H9 (cell line): ENCODE measurements around the gene MRTFA. TPM values are rescaled to one million over a fixed set of nuclear protein-coding genes. Genes with fewer than 3 reads are reported as not detected.

Experiments used
- DNase-seq: peaks from one replicate; pipeline ENCODE4 v3.0.0-alpha.2; 2017
- H2AFZ ChIP-seq: one replicate; pipeline ENCODE4 v1.6.1; 2013; ENCODE audit warnings: mild to moderate bottlenecking, low read length, control low read depth, moderate library complexity
- H2AK5ac ChIP-seq: 2 replicates; pipeline ENCODE4 v1.6.1; 2013; ENCODE audit warnings: low read length, control low read depth, mixed read lengths; ENCODE audit not compliant: insufficient read length
- H2BK120ac ChIP-seq: one replicate; pipeline ENCODE4 v1.6.1; 2013; ENCODE audit warnings: low read depth, mild to moderate bottlenecking, low read length, control low read depth, inconsistent platforms; ENCODE audit not compliant: poor library complexity, severe bottlenecking
- H2BK12ac ChIP-seq: 2 replicates; pipeline ENCODE4 v1.6.1; 2013; ENCODE audit warnings: low read length, control low read depth, mixed read lengths, low read depth; ENCODE audit not compliant: insufficient read length
- H2BK15ac ChIP-seq: 2 replicates; pipeline ENCODE4 v1.6.1; 2013; ENCODE audit warnings: low read depth, low read length, control low read depth
- H2BK20ac ChIP-seq: one replicate; pipeline ENCODE4 v1.6.1; 2013; ENCODE audit warnings: low read depth, mild to moderate bottlenecking, low read length, control low read depth, inconsistent platforms; ENCODE audit not compliant: poor library complexity, severe bottlenecking
- H2BK5ac ChIP-seq: 2 replicates; pipeline ENCODE4 v1.6.1; 2013; ENCODE audit warnings: low read length, control low read depth, mixed read lengths; ENCODE audit not compliant: insufficient read length
- H3K14ac ChIP-seq: 2 replicates; pipeline ENCODE4 v1.6.1; 2013; ENCODE audit warnings: low read length, control low read depth; ENCODE audit not compliant: insufficient read depth
- H3K18ac ChIP-seq: 2 replicates; pipeline ENCODE4 v1.6.1; 2013; ENCODE audit warnings: low read depth, mild to moderate bottlenecking, mixed read lengths, low read length, control low read depth; ENCODE audit not compliant: insufficient read length
- H3K23ac ChIP-seq: 2 replicates; pipeline ENCODE4 v1.6.1; 2013; ENCODE audit warnings: low read length, control low read depth, mixed read lengths, low read depth; ENCODE audit not compliant: insufficient read length
- H3K23me2 ChIP-seq: 2 replicates; pipeline ENCODE4 v1.6.1; 2013; ENCODE audit warnings: low read depth, mild to moderate bottlenecking, mixed read lengths, low read length, control low read depth; ENCODE audit not compliant: insufficient read length, poor library complexity, severe bottlenecking
- H3K27ac ChIP-seq: 2 replicates; pipeline ENCODE4 v1.5.1; 2013; ENCODE audit warnings: low read length, control low read depth, mixed read lengths, low read depth; ENCODE audit not compliant: insufficient read length
- H3K27me3 ChIP-seq: 2 replicates; pipeline ENCODE4 v1.6.1; 2013; ENCODE audit warnings: low read length, control low read depth, inconsistent platforms; ENCODE audit not compliant: insufficient read depth
- H3K4ac ChIP-seq: 2 replicates; pipeline ENCODE4 v1.6.1; 2013; ENCODE audit warnings: low read depth, mild to moderate bottlenecking, control low read depth, inconsistent platforms, low read length, moderate library complexity
- H3K4me1 ChIP-seq: 2 replicates; pipeline ENCODE4 v1.6.1; 2013; ENCODE audit warnings: low read length, control low read depth, inconsistent platforms; ENCODE audit not compliant: insufficient read depth
- H3K4me2 ChIP-seq: 2 replicates; pipeline ENCODE4 v1.6.1; 2013; ENCODE audit warnings: low read length, control low read depth, mixed read lengths; ENCODE audit not compliant: insufficient read length, insufficient read depth
- H3K56ac ChIP-seq: 2 replicates; pipeline ENCODE4 v1.6.1; 2013; ENCODE audit warnings: low read depth, mild to moderate bottlenecking, mixed read lengths, low read length, control low read depth; ENCODE audit not compliant: insufficient read length
- H3K79me1 ChIP-seq: 2 replicates; pipeline ENCODE4 v1.6.1; 2013; ENCODE audit warnings: low read depth, mild to moderate bottlenecking, moderate library complexity, low read length, control low read depth, inconsistent platforms; ENCODE audit not compliant: insufficient read depth, poor library complexity, severe bottlenecking
- H3K79me2 ChIP-seq: 2 replicates; pipeline ENCODE4 v1.6.1; 2013; ENCODE audit warnings: low read length, control low read depth, inconsistent platforms; ENCODE audit not compliant: insufficient read depth
- H3K9ac ChIP-seq: 2 replicates; pipeline ENCODE4 v1.6.1; 2013; ENCODE audit warnings: low read length, control low read depth, mixed read lengths; ENCODE audit not compliant: insufficient read length; ENCODE audit errors: extremely low read depth
- H3K9me3 ChIP-seq: one replicate; pipeline ENCODE4 v1.6.1; 2013; ENCODE audit warnings: low read depth, low read length, inconsistent platforms; ENCODE audit not compliant: control insufficient read depth
- H3T11ph ChIP-seq: one replicate; pipeline ENCODE4 v1.6.1; 2013; ENCODE audit warnings: mild to moderate bottlenecking, low read length, control low read depth, inconsistent platforms
- H4K20me1 ChIP-seq: one replicate; pipeline ENCODE4 v1.6.1; 2013; ENCODE audit not compliant: control insufficient read depth, insufficient read length, insufficient read depth
- H4K5ac ChIP-seq: 2 replicates; pipeline ENCODE4 v1.6.1; 2013; ENCODE audit warnings: low read depth, mild to moderate bottlenecking, mixed read lengths, low read length, control low read depth; ENCODE audit not compliant: insufficient read length
- H4K8ac ChIP-seq: replicated peaks from 2 replicates; pipeline ENCODE4 v1.6.1; 2013; ENCODE audit warnings: low read length, control low read depth, mixed read lengths, low read depth; ENCODE audit not compliant: insufficient read length
- H4K91ac ChIP-seq: 2 replicates; pipeline ENCODE4 v1.6.1; 2013; ENCODE audit warnings: low read depth, mild to moderate bottlenecking, moderate library complexity, mixed read lengths, low read length, control low read depth; ENCODE audit not compliant: insufficient read length
- H3K27ac Mint-ChIP-seq, 3 experiments: 2 replicates in 2 of 3; 3 replicates in 1 of 3; pipeline ENCODE4 v1.8.0; 2020 to 2021; ENCODE audit warnings: mixed read lengths in 3 of 3, mild to moderate bottlenecking in 1 of 3, moderate library complexity in 1 of 3
- H3K27me3 Mint-ChIP-seq: 2 replicates; pipeline ENCODE4 v1.8.0; 2021; ENCODE audit warnings: low read depth, mild to moderate bottlenecking, moderate library complexity, mixed read lengths
- H3K36me3 Mint-ChIP-seq, 3 experiments: 2 replicates in 2 of 3; 3 replicates in 1 of 3; pipeline ENCODE4 v1.8.0; 2020 to 2021; ENCODE audit warnings: low read depth in 3 of 3, mixed read lengths in 3 of 3; ENCODE audit not compliant: insufficient read depth in 1 of 3
- H3K4me1 Mint-ChIP-seq, 2 experiments: 2 replicates each; pipeline ENCODE4 v1.8.0; 2020; ENCODE audit warnings: mixed read lengths in 2 of 2
- H3K4me3 Mint-ChIP-seq, 2 experiments: 2 replicates in 1 of 2; 3 replicates in 1 of 2; pipeline ENCODE4 v1.8.0; 2020 to 2021; ENCODE audit warnings: mild to moderate bottlenecking in 2 of 2, mixed read lengths in 2 of 2, moderate library complexity in 1 of 2
- H3K9me3 Mint-ChIP-seq, 2 experiments: 2 replicates in 1 of 2; 3 replicates in 1 of 2; pipeline ENCODE4 v1.8.0; 2020; ENCODE audit warnings: mild to moderate bottlenecking in 2 of 2, mixed read lengths in 2 of 2, moderate library complexity in 1 of 2
- WGBS: extraction: QIAGEN DNeasy Blood & Tissue Kit; methylation state at CpG from one replicate; pipeline ENCODE4 v1.1.7; 2013; ENCODE audit warnings: missing lambda C conversion rate, low lambda C conversion rate, mixed read lengths; ENCODE audit not compliant: insufficient read length; ENCODE audit errors: extremely low coverage; 5-methylcytosine and 5-hydroxymethylcytosine counted together
- total RNA-seq: library from RNA; stranded (reverse); gene quantifications from 2 replicates; pipeline ENCODE4 v1.2.1, GENCODE V29; 2021
- TF ChIP-seq, protein P1 (sequence below): fragments of 200-600 bp; sonication (generic); conservative IDR thresholded peaks from 3 replicates; pipeline ENCODE4 v1.8.0; 2021; ENCODE audit warnings: antibody characterized with exemption, mild to moderate bottlenecking

The MRTFA gene
- total RNA-seq, 1 experiment from 2014 or later: 38.1 TPM

DNA sequence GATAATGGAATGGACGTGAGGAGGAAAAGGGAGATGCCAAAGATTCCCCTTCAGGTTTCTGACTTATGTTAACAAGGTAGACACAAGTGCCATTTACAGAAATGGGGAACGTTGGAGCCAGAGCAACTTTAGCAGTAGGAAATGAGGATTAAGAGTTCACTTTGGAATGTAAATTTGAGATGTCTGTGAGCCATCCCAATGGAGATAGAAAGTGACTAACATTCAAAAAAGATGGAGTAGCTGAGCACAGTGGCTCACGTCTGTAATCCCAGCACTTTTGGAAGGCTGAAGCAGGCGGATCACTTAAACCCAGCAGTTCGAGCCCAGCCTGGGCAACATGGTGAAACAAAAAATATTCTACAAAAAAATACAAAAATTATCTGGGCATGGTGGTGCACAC lies 19.9 kb downstream of the MRTFA start:
- Histone ChIP-seq H4K8ac (no peak overlapping the region), H3K4me1 (no peaks in the 10 kb centered on the region), H2BK12ac (no peak overlapping the region), H3K9me3 (no peaks in the 10 kb centered on the region), H3K27ac (no peak overlapping the region), H3K56ac (no peak overlapping the region), H3K4ac (no peak overlapping the region), H3K14ac (no peak overlapping the region), H4K20me1 (no peaks in the 10 kb centered on the region), H4K5ac (no peak overlapping the region), H3K23me2 (no peaks in the 10 kb centered on the region), H3K79me1 (no peaks in the 10 kb centered on the region), H2BK5ac (no peak overlapping the region), H3K9ac (no peak overlapping the region), H3T11ph (no peak overlapping the region), H3K79me2 (peaks cover 8% of the 10 kb centered on the region; the same call in 1 of the 2 replicates), H2AK5ac (no peak overlapping the region), H3K23ac (no peak overlapping the region), H3K18ac (no peak overlapping the region), H2BK20ac (no peak overlapping the region), H3K4me2 (no peak overlapping the region), H2AFZ (no peak overlapping the region), H2BK120ac (no peak overlapping the region), H3K27me3 (no peaks in the 10 kb centered on the region), H4K91ac (no peak overlapping the region), H2BK15ac (no peak overlapping the region)
- no peak for DNase-seq
- H3K27me3 Mint-ChIP-seq: no peaks in the 10 kb centered on the region
- peaks cover 23 to 27% of the 10 kb centered on the region in 2 experiments for H3K9me3 Mint-ChIP-seq
- peak overlapping the region in 1 of 3 experiments; percentile 15; a peak in 1 of 7 replicates for H3K27ac Mint-ChIP-seq
- 100% methylated on average over 1 of the region's 5 CpGs for WGBS
- TF ChIP-seq, protein P1, sequence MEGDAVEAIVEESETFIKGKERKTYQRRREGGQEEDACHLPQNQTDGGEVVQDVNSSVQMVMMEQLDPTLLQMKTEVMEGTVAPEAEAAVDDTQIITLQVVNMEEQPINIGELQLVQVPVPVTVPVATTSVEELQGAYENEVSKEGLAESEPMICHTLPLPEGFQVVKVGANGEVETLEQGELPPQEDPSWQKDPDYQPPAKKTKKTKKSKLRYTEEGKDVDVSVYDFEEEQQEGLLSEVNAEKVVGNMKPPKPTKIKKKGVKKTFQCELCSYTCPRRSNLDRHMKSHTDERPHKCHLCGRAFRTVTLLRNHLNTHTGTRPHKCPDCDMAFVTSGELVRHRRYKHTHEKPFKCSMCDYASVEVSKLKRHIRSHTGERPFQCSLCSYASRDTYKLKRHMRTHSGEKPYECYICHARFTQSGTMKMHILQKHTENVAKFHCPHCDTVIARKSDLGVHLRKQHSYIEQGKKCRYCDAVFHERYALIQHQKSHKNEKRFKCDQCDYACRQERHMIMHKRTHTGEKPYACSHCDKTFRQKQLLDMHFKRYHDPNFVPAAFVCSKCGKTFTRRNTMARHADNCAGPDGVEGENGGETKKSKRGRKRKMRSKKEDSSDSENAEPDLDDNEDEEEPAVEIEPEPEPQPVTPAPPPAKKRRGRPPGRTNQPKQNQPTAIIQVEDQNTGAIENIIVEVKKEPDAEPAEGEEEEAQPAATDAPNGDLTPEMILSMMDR: no peak
- peaks cover 20 to 33% (median 22%) of the 10 kb centered on the region in 3 experiments for H3K36me3 Mint-ChIP-seq
- peaks cover 10 to 23% of the 10 kb centered on the region in 2 experiments for H3K4me1 Mint-ChIP-seq
- no peak overlapping the region for H3K4me3 Mint-ChIP-seq
